Measurements from ENCODE around the gene RTEL1.

DNA sequence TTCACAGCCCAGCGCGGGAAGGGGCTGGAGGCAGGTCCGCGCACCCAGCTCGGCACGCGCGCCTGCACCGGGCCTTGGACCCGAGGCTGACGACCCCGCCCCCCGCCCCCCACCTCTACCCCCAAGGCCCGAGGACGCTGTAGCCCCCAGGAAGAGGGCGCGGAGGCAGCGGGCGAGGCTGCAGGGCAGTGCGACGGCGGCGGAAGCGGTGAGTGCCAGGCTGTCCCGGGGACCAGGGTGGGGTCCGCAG, 79.5 kb downstream of the RTEL1 start:
- TF ChIP-seq, protein P1, sequence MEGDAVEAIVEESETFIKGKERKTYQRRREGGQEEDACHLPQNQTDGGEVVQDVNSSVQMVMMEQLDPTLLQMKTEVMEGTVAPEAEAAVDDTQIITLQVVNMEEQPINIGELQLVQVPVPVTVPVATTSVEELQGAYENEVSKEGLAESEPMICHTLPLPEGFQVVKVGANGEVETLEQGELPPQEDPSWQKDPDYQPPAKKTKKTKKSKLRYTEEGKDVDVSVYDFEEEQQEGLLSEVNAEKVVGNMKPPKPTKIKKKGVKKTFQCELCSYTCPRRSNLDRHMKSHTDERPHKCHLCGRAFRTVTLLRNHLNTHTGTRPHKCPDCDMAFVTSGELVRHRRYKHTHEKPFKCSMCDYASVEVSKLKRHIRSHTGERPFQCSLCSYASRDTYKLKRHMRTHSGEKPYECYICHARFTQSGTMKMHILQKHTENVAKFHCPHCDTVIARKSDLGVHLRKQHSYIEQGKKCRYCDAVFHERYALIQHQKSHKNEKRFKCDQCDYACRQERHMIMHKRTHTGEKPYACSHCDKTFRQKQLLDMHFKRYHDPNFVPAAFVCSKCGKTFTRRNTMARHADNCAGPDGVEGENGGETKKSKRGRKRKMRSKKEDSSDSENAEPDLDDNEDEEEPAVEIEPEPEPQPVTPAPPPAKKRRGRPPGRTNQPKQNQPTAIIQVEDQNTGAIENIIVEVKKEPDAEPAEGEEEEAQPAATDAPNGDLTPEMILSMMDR (IDR thresholded peaks at IDR 0.05; ENCODE audit: poor library complexity) = no peak
- no peak for TF ChIP-seq EZH2 (IDR thresholded peaks at IDR 0.05; ENCODE audit: borderline replicate concordance)
- TF ChIP-seq EZH2phosphoT487 (IDR thresholded peaks at IDR 0.05; ENCODE audit: low read depth, severe bottlenecking, unreplicated experiment) = no peak
